ENCODE data around the gene VPS13D.

Gene VPS13D

DNA sequence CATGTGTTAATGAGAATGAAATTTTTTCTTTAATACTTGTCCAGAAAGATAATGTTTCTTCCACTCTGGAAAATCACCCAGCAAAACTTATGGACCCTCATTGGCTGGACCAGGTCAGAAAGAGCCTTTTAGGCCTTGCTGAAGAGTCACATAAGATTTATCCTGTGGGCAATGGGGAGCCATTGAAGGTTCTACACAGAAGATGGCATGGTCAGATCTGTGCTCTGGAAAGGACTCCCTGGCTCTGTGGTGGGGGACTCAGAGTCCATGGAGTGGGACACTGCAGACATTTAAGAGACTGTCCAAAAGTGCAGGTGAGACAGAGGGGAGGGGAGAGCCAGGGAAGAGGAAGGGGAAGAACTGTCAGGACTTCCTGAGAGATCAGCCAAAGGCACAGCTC, 321.8 kb downstream of the VPS13D start:
- FAIRE-seq: no peak
- no peak for DNase-seq (ENCODE audit: low spot score)

DNA sequence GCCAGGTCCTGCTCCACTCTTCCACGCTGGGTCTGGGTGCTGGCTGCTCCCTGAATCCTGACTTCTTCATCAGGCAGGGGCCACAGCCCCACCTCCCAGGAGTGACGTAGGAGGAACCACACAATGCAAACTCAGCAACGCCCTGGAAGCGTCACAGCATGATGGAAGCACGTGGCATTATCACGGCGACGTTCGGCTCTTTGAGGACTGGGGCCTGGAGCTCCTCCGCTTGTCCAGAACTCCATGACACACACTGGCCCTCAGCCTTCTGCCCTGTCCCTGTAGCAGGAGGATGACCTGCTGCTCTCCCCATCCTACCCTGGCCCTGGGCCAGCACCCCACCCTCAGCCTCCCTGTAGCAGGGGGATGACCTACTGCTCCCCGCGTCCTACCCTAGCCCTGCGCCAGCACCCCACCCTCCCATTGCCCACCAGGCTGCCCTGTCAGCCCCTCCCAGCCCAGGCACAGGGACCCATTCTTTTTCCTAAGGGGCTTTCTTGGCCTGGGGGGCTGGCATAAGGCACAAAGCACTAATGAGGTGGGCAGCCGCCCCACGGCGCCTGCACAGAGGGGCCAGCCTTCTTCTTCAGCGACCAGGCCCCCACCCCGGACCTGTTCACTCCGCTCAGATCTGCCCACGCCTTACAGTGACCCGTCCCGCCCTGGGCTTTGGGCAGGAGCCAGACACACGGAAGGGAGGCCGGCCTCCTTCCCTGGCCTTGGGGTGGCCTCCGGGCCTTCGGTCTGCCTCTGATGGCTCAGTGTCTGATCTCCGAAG, 322.5 kb downstream of the VPS13D start:
- DNase-seq (ENCODE audit: low spot score): no peak
- FAIRE-seq: no peak

DNA sequence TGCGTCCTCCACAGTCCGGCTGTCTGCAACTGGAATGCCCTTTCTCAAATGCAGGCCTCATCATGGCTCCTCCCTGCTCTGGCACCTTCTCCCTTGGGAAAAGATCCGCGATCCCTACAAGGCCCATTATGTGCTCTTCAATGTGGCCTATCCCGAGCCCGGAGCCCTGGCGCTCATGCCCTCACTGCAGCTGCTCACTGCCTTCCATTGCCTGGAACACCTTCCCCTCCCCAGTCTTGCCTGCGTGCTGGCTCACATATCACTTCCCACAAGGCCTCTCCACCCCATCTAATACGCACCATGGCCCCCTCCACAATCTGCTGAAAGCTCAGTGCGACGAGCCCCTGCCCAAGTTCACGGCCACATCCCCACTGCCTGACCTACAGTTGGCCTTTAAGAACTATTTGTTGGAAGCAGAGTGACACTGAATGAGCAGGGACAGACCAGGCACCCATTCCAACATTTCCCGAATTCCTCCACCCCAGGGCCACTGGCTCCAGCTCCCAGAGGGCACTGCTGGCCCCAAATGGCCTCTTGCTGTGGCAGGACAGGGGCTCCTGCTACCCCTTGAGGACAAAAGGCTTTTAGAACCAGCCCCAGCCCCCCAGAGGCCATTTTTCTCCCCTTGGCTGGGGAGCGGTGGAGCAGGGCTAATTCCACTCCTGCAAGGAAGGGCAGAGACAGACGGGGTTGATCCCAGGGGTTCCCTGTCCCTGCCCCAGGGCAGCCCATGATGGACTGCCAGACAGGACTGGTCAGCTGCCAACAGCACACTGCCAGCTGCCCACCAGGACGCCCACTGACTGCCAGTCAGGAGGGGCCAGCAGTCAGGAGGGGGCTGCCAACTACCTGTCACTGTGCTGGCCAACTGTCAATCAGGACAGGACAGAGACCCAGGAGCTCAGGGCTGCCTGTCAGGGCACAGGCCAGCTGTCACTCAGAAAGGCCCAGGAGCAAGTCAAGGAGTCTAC, 323.4 kb downstream of the VPS13D start:
- DNase-seq (ENCODE audit: low spot score): no peak

DNA sequence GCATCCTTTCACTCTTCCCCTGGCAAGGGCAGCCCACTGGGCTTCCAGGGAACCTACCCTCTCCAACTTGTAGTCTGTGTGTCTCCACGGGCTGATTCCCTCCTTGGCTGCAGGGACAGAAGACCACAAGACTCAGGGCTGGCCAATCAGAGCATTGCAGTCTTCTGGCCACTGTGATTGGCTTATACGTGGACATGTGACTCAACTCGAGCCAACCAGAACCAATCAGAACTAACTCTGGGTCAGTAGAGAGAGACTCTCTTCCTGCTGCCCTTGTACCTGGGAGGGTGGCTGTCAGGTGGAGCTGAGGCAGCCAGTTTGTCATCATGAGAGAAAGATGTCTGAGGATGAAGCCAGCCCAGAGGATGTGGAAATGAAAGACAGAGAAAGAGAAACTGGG, 324.1 kb downstream of the VPS13D start:
- FAIRE-seq (no peak), DNase-seq (ENCODE audit: low spot score) (no peak)

More for the DNA sequence above, 323.4 kb downstream of the VPS13D start:
- FAIRE-seq: no peak

DNA sequence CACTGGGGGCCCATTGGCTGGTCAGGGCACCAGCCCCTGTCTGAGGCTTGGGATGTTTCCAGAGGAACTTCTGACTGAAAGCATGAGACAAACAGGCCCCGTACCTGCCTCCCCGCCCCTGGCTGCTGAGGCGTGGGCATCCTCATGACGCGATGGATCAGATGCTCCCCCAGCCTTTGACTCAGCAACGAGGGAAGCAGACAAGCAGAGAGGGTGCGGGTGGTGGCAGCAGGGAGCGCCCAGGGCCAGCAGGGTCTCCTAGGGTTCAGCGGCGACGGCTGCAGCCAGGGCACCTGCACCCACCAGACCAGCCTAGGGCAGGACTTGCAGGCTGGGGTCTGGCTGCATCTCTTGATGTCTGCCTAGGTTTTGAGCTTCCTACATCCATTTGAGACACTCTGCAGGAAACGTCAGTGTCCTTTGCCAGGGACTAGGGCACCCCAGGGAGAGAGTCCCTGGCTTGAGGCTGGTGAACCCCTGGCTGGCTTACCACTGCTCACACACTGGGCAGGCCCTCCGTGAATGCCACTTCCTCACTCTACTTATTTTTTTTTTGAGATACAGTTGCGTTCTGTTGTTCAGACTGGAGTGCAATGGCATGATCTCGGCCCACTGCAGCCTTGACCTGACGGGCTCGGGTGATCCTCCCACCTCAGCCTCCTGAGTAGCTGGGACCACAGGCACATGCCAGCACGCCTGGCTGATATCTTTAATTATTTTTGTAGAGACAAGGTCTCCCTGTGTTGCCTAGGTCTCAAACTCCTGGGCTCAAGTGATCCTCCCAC, 324.9 kb downstream of the VPS13D start:
- no peak for FAIRE-seq
- no peak for DNase-seq (ENCODE audit: low spot score)

DNA sequence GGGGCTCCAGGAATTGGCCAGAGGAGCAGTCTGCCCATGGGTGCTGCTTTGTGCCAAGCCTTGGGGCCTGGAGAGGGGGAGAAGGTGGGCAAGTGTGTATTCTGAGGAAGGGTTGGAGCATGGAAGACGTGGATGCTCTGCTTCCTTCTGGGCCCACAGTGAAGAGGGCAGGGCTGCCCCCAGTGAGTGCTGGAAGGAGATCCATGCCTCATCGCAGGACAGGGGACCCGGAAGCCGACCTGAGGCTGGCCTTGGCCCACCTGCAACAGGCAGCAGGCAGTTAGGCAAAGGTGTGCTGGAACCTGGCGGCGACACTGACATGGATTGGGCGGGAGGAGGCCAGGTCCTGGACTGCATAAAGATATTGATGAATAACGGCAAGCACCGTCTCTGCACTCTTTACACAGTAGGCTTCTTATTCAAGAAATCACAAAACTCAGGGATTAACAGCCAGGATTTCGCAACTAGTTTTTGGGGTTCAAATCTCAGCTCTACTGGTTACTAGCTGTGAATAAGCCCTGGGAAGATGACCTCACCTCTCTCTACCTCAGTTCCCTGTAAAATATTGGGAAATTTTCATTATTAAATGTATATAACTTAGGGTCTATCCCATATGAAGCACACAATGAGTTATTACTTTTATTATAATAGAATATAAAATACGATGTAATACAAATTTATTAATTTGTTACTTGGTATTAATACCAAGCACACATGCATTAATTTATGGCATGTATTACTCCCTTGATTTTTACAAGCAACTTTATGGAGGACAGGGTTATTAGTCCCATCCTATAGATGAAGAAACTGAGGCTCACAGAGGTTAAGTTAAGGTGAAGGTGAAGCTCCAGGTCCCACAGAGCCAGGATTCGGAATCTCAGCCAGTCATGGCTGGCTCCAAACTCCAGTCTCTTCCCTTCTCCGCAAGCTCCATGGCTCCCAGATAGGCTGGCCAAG, 325.9 kb downstream of the VPS13D start:
- DNase-seq (ENCODE audit: low spot score) (no peak), FAIRE-seq (no peak)

DNA sequence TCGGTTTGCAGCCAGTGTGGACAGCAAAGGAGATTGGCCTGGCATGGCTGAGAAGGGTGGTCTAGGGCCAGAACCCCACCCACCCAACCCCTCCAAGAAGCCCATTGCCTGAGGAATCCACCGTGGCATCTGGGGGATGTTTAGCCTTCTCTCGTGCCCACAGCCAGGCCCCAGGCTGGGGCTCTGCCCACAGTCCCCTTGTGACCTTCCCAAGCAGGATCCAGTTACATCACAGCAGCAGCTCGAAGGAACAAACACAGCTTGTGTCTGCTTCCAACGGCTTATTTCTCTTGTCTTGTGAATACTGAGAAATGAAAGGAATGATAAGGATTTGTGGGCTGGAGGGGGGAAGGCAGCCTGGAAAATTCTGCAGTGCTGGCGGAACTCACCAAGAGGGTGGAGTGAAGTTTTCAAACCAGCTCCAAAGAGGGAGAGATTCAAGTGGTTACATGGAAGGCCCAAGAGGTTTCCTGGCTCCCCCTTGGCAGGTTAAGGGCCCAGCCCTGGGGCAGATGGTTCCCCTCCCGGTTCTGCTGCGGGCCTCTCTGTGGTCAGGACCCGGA, 326.6 kb downstream of the VPS13D start:
- FAIRE-seq: no peak
- peak; percentile 16 for DNase-seq (ENCODE audit: low spot score)

DNA sequence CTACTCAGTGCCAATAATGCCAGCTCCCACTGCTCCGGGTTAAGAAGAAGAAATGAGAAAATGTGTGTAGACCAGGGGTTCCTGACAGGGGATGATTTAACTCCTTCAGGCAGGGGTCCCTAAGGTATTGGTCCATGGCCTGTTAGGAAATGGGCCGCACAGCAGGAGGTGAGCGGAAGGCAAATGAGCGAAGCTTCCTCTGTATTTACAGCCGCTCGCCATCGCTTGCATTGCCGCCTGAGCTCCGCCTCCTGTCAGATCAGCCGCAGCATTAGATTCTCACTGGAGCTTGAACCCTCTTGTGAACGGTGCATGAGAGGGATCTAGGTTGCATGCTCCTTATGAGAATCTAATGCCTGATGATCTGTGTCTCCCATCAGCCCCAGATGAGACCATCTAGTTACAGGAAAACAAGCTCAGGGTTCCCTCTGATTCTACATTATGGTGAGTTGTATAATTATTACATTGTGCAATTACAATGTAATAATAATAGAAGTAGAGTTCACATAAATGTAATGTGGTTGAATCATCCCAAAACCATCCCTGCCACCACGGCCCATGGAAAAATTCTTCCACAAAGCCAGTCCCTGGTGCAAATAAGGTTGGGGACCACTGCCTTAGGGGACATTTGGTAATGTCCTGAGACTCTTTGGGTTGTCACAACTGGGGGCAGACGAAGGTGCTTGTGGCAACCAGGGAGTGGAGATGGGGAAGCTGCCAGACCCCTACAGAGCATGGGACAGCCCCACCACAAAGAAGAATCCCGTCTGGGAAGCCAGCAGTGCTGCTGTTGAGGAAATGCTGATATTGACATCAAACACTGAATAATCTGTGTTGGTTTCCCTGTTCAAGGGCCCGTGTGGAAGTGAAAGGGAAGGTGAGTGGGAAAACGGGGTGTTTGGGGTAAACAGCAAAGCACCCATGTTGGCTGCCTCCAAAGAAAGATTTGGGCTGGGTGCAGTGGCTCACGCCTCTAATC, 327.4 kb downstream of the VPS13D start:
- no peak for FAIRE-seq

DNA sequence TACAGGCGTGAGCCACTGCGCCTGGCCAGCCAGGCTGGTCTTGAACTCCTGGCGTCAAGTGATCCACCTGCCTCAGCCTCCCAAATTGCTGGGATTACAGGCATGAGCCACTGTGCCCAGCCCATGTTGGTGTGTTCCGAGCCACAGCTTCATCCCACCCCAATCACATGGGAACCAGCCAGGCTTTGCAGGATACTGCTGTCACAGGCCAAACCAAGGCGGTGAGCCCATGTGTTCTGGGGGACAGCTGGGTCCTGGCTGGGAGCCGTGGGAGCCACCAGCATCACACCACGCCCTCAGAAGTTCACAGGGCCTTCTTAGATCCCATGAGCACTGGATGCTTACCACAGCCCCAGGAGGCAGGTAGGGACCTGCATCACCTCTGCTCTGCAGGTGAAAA, 331.3 kb downstream of the VPS13D start:
- DNase-seq (ENCODE audit: low spot score) (no peak), FAIRE-seq (no peak)

More for the DNA sequence above, 327.4 kb downstream of the VPS13D start:
- no peak for DNase-seq (ENCODE audit: low spot score)

Measured in RCC 7860 (cell line).